Stimulated activated CD4-positive, alpha-beta T cell treated with anti-CD3 and anti-CD28 coated beads, TNF-alpha, amount 100 ng/mL, for 1 hour (primary cell): Measurements from ENCODE around the gene CHST13.

Source experiments
- DNase-seq, 3 donors: peaks; one replicate each; pipeline ENCODE4 v3.0.0-alpha.2; 2020; ENCODE audit warnings: low read depth in 3 of 3, low spot score in 1 of 3

CHST13 gene

GRCh38 chr3:126508564-126508964 is 15.4 kb upstream of the CHST13 start:
- no peak for DNase-seq

DNA sequence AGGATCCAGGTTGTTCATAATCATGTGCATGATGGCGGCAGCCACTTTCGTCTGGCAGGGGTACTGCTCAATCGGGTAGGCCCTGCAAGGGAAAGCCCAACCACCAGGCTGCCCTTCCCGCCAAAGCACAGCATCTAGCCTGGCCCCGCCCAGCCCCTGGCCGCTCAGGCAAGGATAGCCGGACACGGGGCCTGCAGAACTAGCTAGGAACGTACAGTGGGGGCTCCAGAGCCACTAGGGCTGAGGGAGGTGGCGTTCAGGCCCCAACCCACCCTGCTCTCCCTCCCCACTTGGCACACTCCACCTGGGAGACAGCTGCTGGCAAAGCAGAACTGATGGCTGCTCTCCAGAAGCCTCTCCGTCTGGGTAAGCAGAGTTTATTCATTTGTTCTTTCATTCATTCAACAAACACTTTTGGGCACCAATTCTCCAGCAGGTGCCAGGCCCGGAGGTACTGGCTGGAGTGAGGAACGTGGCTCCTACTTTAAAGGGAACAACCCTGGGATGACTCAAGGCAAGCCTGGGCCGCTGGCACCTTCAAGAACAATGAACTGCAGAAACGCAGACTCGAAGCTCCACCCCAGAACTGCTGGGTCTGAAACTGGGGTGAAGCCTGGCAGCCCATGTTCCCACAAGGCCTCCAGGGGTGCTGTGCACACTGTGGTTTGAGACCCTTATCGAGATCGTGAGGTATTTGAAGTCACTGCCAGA is 14.2 kb upstream of the CHST13 start:
- no peak for DNase-seq

- DNase-seq, result no peak
These were observed 13.5 kb upstream of the CHST13 start for GRCh38 chr3:126510308-126510910.

DNA sequence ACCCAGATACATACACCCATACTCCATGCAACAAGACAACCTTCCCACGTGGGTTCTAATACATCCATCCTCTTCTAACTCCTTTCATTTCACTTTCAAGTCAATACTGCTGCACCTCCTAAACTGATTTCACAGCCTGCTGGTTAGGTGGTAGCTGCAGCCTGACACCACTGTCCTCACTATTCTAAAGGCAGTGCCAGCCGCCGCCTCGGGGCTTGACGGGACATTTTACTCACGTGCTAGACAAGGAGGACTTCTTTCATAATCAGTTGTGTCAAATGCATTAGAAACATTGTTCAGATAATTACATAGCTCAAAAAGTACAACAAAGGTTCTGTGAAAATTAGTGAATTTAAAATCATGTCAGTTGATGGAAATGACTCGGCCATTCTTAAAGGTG is 12.7 kb upstream of the CHST13 start:
- no peak for DNase-seq

DNA sequence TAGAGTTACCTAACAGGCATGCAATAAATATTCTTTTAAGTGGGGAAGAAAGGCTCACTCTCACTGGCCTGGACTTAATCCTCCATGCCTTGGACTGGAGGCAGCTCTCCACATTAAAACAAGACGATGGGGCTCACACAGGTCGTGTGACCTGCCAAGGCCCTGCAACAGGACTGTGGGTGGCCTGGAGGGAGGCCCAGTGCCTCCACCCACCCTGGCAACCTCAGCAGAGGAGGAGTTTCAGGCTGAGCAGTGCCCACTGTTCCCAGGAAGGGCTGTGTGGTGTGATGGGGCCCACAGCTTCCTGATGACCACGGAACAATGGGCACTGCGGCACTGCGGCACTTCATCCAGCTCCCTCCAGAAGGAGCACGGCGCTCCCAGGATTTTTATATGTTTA is 11.9 kb upstream of the CHST13 start:
- DNase-seq, result no peak

DNA sequence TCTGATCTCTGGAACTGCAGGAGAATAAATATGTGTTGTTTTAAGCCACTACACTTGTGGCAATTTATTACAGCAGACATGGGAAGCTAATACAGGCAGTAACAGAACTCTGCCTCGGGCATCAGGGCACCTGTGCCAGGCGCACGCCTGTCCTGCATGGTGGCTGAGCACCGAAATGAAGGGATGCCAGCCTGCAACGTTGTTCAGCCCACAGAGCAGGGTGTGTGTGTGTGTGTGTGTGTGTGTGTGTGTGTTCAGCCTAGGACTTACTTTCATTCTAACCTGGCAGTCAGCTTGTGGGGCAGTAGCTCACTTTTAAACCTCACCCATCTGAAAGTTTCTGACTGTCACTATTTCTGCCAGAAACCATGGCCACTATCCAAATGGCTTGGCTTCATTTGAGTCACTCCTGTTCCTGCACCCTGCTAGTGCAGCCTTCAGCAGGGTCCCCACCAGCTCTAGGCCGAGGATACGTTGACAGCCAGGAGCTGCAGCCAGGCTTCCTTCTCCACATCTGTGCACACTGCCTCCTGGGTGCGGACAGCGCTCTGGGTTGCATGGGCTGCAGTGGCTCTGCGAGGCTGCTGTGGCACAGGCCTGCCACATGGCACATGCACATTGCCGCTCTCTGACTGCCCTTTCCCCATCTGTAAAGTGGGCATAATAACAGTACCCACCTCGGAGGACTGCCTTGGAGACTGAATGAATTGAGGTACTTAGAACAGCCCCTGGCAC is 10.9 kb upstream of the CHST13 start:
- no peak for DNase-seq

- no peak for DNase-seq
These were observed 9.8 kb upstream of the CHST13 start for GRCh38 chr3:126514161-126514560.

DNA sequence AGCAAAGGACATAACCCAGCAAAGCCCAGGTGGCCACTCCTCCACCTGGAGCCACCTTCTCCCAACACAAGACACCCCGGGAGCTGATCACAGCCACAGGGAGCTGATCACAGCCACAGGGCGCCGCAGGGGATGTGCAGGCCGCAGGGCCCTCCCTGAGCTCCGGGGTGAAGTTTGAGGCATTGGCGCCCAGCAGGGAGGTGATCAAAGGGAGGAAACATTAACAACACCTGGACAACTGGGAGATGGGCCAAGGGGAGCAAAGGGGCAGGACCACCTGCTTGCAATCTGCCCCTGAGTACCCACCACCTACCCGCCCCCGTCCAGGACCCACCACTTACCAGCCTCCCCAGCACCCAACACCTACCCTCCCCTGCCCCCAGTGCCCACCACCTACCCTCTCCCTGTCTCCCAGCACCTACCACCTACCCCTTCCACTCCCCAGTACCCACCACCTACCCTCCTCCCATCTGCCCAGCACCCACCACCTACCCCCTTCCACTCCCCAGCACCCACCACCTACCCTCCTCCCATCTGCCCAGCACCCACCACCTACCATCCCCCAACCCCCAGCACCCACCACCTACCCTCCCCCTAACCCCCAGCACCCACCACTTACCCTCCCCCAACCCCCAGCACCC is 8.8 kb upstream of the CHST13 start:
- DNase-seq, result no peak

- no peak for DNase-seq
These were observed 7.6 kb upstream of the CHST13 start for GRCh38 chr3:126516152-126516935.

DNA sequence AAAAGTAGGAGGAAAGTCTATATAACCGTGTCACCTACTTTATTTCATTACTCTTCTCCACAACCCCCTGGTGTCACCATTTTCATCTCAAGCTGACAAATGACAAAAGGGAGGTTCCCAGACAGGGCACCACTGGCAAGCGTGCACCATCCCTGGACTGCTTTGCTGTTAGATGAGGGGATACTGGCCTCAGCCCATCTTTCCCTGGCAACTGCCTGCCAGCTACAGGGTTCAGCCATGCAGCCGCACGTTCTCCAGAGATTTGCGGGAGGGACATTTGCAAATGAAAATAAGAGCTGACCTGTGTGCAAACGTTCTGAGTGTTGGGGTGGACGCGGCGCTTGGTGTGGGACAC is 7.0 kb upstream of the CHST13 start:
- DNase-seq, result no peak

- DNase-seq, result no peak
These were observed 6.5 kb upstream of the CHST13 start, which contains the start of gene UROC1 for GRCh38 chr3:126517291-126517951. UROC1 (minus strand) TSS chr3:126517773; CDS start chr3:126517719, 54 bp downstream.

DNA sequence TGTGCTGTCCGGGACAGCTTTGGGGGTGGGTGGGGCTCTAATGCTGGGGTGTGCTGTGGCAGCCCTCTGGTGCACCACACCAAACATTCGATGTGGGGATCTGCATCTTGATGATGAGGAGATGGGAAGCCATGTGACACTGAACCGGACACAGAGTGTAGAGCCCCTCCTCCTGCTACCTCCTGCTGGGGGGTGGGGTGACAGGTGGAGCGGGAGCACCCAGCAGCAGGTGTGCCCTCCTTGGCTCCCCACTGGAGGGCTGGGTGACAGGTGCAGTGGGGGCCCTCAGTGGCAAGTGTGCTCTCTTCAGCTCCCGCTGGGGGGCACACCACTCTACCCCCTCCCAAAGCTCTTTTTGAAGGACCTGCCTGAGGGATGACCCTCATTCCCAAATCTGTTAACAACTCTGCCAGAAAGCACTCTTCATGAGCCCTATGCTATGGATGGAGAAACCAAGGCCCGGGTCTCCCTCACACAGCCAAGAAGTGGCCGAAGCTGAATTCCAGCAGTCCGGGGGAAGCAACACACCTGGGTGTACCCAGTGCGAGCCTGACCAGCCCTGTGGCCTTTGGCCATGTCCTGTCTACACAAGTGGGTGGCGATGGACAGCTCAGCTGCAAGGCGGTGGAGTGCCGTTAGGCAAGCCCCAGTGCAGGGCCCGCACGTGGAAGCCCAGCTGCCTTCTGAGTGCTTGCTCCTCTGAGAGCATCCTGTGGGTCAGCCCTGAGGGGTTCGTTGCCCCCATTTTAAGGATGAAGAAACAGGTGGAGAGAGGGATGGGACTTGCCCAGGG is 5.8 kb upstream of the CHST13 start:
- DNase-seq, result no peak

DNA sequence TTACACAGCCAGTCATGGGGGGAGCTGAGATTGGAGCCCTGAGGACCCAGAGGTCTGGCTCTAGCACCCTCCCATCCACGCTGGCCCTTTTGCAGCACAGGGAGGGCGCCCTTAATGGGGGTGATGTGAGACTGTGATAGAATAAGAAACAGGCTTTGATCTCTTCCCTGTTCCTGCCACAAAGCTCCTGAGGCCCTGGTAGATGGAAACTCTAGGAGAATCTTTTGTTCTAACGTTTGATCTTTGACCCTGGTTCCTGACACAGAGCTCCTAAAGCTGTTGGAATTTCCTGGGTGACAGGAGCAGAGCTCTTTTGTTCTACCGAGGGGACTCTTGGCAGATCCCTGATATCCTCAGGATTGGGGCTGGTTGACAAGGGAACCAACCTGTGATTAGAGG is 5.2 kb upstream of the CHST13 start:
- DNase-seq, result no peak

GRCh38 chr3:126519506-126520455 is 4.2 kb upstream of the CHST13 start:
- DNase-seq, result no peak

- DNase-seq, result no peak
These were observed 2.6 kb upstream of the CHST13 start for GRCh38 chr3:126521122-126521891.

GRCh38 chr3:126522363-126522788 is 1.6 kb upstream of the CHST13 start:
- DNase-seq, result peak in 2 of 3 donors; percentile 2 to 10

DNA sequence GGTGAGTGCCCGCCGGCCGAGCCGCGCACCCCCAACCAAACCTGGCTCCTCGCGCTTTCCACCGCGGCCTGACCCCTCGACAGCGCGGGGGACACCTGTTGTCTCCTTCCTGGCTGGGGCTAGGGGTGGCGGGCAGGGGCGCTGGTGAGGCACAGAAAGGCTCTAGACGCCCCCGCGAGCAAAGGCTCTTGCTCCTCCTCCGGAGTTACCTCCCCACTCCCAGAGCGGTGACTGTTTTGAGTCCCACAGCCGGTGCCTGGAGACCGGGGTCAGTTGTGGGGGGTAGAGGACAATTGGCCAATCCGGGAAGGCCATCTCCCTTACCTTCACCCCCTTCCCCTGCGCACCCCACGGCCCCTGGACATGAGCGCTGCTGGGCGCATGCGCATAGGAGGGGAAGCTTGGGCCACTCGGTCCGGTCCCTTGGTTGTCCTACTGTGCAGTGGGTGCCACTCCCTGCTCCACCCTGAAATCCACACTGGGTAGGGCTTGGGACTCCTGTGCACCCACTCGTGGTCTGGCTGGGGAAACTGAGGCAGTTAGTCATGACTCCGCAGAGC is 554 bp downstream of the CHST13 start:
- DNase-seq, result no peak
